Breast epithelium (tissue), 3 donors: Measurements from ENCODE around the gene PITPNM1.

ENCODE experiments used
- POLR2A ChIP-seq: fragments of 450-650 bp; IDR thresholded peaks from one replicate; pipeline ENCODE4 v1.6.1; 2016; ENCODE audit warnings: antibody characterized with exemption, mild to moderate bottlenecking, moderate library complexity
- POLR2AphosphoS5 ChIP-seq, 3 donors: sonication (generic); formaldehyde crosslinking; IDR thresholded peaks; one replicate each; pipeline ENCODE4 v1.6.1; 2017; ENCODE audit warnings: antibody characterized with exemption in 3 of 3

GRCh38 chr11:67507242-67507863 is 2.2 kb upstream of the PITPNM1 start:
- no peak for TF ChIP-seq POLR2A
- TF ChIP-seq POLR2AphosphoS5 (IDR thresholded peaks at IDR 0.05): no peak
